HG02884 (cell line): ENCODE measurements around the gene LAIR1.
"Not testable (repeated sequence)": the region's sequence is repeated elsewhere in the genome, so short reads cannot be mapped to it uniquely, and the experiment has no call there.

Experiments
- ATAC-seq: cut with Tn5 transposase; IDR thresholded peaks from one replicate; pipeline ENCODE4 v1.9.1; 2021; ENCODE audit warnings: mild to moderate bottlenecking, moderate library complexity; ENCODE audit not compliant: unreplicated experiment

LAIR1 gene

GRCh38 chr19:54351474-54351873 is 13.3 kb downstream of the LAIR1 start:
- ATAC-seq = no peak

- ATAC-seq = no peak
These were observed 18.8 kb downstream of the LAIR1 start for GRCh38 chr19:54345938-54346386.

GRCh38 chr19:54343868-54344267 is 20.9 kb downstream of the LAIR1 start:
- ATAC-seq = no peak

- ATAC-seq = no peak
These were observed 23.4 kb downstream of the LAIR1 start for GRCh38 chr19:54341295-54341694.

GRCh38 chr19:54339646-54340358 is 24.9 kb downstream of the LAIR1 start:
- no peak for ATAC-seq

- no peak for ATAC-seq
These were observed 26.2 kb downstream of the LAIR1 start for GRCh38 chr19:54338521-54338920.

GRCh38 chr19:54337858-54338230 is 26.9 kb downstream of the LAIR1 start:
- ATAC-seq = no peak

GRCh38 chr19:54336893-54337857 is 27.6 kb downstream of the LAIR1 start:
- ATAC-seq = no peak

- no peak for ATAC-seq
These were observed 28.5 kb downstream of the LAIR1 start for GRCh38 chr19:54335979-54336892.

GRCh38 chr19:54335164-54335563 is 29.6 kb downstream of the LAIR1 start:
- no peak for ATAC-seq

GRCh38 chr19:54333586-54334298 is 31.0 kb downstream of the LAIR1 start:
- ATAC-seq = no peak

- ATAC-seq = no peak
These were observed 32.6 kb downstream of the LAIR1 start for GRCh38 chr19:54332149-54332548.

- no peak for ATAC-seq
These were observed 33.1 kb downstream of the LAIR1 start for GRCh38 chr19:54331626-54332025.

- no peak for ATAC-seq
These were observed 35.1 kb downstream of the LAIR1 start for GRCh38 chr19:54329476-54330165.

GRCh38 chr19:54328781-54329180 is 36.0 kb downstream of the LAIR1 start:
- not testable (repeated sequence) for ATAC-seq

GRCh38 chr19:54325631-54326030 is 39.1 kb downstream of the LAIR1 start:
- no peak for ATAC-seq

GRCh38 chr19:54325194-54325621 is 39.5 kb downstream of the LAIR1 start:
- no peak for ATAC-seq

GRCh38 chr19:54324071-54324470 is 40.7 kb downstream of the LAIR1 start:
- no peak for ATAC-seq

GRCh38 chr19:54322934-54323333 is 41.8 kb downstream of the LAIR1 start:
- not testable (repeated sequence) for ATAC-seq

GRCh38 chr19:54322295-54322694 is 42.4 kb downstream of the LAIR1 start:
- ATAC-seq = not testable (repeated sequence)
